Fibroblast of pulmonary artery (primary cell): Measurements from ENCODE around the gene RAD9B.

Experiments
- DNase-seq: peaks from one replicate; pipeline ENCODE4 v3.0.0-alpha.2; 2010; ENCODE audit warnings: low read depth
- H3K4me3 ChIP-seq: replicated peaks from 2 replicates; pipeline ENCODE4 v1.5.1; 2011; ENCODE audit warnings: low read depth, mild to moderate bottlenecking, control low read depth, low read length, moderate library complexity
- TF ChIP-seq, protein P1 (sequence below): IDR thresholded peaks from 2 replicates; pipeline ENCODE4 v1.5.1; 2011; ENCODE audit warnings: mild to moderate bottlenecking, control low read depth, low read length, inconsistent platforms; ENCODE audit errors: missing control alignments

RAD9B gene

DNA sequence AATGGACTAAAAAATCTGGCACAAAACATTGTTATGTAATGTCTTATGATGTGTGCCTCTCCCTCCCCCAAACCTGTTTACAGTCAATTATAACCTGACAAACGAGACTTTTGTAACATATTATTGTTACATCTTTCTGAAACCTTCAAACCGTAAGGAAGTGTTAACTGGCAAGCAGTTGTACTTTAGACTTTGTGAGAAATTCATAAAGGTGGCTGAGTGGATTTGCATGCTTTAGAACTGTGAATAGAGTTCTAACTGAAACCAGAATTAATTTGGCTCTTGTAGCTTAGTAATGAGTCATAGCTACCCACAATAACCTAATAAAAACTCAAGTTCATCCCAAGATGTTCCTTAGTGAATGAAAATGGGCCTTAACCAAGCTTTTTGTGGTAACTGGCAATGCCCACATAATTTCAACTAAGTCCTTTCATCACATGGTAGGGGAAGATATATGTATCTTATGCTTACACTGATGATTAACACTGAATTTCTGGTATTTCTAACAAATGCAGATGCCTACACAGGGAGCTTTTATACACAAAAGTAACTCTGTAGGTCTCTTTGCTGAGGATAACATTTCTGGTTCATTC, 29.7 kb downstream of the RAD9B start:
- TF ChIP-seq, protein P1, sequence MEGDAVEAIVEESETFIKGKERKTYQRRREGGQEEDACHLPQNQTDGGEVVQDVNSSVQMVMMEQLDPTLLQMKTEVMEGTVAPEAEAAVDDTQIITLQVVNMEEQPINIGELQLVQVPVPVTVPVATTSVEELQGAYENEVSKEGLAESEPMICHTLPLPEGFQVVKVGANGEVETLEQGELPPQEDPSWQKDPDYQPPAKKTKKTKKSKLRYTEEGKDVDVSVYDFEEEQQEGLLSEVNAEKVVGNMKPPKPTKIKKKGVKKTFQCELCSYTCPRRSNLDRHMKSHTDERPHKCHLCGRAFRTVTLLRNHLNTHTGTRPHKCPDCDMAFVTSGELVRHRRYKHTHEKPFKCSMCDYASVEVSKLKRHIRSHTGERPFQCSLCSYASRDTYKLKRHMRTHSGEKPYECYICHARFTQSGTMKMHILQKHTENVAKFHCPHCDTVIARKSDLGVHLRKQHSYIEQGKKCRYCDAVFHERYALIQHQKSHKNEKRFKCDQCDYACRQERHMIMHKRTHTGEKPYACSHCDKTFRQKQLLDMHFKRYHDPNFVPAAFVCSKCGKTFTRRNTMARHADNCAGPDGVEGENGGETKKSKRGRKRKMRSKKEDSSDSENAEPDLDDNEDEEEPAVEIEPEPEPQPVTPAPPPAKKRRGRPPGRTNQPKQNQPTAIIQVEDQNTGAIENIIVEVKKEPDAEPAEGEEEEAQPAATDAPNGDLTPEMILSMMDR = no peak
- DNase-seq = peak; percentile 23
- no peak overlapping the region for H3K4me3 ChIP-seq

DNA sequence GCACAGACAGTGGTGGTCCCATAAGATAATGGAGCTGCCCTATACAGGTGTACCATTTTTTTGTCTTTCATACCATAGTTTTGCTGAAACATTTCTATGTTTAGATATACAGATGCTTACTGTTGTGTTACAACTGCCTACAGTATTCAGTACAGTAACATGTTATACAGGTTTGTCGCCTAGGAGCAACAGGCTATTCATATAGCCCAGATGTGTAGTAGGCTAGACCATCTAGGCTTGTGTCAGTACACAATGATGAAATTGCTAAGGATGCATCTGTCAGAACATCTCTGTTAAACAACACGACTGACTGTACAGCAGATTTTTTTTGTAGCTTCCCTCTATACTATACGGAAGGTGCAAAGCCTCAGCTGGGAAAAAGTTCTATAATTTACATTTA, 30.5 kb downstream of the RAD9B start:
- TF ChIP-seq, protein P1 = no peak
- no peak for DNase-seq
- no peak overlapping the region for H3K4me3 ChIP-seq

DNA sequence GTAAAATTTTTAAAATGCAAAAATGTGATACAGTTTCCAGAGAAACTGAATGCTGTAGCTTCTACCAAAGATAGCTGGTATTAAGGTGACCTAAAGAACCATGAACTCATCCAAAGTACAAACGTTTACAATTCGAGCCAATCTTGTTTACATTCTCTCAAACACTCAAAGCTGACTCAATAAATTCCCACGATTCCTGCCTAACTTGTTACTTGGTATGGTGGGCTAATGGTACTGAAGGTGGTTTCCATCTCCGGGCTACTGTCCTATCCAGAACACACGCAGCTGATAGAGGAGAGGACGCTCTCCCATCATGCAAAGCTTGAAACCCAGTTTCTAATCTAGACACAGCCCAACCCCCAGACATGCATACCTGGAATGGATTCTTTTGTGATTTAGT, 31.5 kb downstream of the RAD9B start:
- DNase-seq = no peak
- no peak overlapping the region for H3K4me3 ChIP-seq
- TF ChIP-seq, protein P1 = no peak

DNA sequence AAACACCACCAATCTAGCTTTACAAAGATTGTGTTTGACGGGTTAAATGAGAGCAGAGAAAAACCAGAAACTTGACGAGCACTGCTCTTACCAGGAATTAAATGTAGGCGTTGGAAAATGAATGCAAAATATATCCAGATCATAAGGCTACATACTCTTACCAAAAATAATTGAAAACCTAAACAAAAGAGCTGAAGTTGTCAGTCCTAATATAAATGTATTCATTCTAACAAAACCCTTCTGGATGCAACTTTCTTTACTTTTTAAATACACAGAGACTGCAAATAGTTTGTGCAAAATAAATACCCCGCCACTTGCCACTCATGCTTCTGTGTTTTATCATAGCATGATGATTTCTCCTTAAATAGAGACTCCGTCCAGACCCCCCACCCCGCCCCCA, 32.7 kb downstream of the RAD9B start:
- H3K4me3 ChIP-seq = no peak overlapping the region
- TF ChIP-seq, protein P1 = no peak
- DNase-seq = no peak

DNA sequence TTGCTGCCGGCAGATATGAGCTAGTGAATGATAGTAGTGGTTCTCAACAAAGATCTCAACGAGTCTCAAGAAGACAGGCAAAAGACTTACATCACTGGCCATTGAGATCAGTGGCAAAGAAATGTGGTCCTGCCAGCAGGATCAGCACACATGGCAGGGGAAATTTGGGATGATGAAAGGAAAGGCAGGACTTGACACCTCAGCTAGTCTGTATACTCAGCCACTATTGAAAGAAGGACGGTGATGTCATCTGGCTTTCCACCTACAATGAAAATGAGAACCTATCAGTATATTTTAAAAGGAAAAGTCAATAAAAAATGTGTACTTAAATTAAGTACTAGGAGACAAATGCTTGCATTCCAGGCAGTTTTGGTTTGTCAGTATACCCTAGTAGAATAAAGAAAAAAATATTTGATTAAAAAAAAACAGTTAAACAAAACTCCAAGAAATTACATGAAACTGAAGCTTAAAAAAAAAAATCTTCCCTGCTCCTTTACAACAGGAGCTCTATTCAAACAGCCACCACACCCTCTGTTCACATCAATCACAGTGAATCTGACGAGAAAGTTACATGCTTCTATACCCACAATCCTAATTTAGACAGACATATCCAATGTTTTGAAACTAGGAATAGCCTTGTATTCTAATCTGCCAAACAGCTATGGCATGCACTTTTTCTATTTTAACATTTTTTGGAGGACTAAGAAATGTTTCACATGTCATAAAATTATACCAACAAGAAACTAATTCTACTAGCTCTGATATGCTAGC, 34.9 kb downstream of the RAD9B start:
- DNase-seq = no peak
- H3K4me3 ChIP-seq = no peak overlapping the region
- TF ChIP-seq, protein P1 = no peak

DNA sequence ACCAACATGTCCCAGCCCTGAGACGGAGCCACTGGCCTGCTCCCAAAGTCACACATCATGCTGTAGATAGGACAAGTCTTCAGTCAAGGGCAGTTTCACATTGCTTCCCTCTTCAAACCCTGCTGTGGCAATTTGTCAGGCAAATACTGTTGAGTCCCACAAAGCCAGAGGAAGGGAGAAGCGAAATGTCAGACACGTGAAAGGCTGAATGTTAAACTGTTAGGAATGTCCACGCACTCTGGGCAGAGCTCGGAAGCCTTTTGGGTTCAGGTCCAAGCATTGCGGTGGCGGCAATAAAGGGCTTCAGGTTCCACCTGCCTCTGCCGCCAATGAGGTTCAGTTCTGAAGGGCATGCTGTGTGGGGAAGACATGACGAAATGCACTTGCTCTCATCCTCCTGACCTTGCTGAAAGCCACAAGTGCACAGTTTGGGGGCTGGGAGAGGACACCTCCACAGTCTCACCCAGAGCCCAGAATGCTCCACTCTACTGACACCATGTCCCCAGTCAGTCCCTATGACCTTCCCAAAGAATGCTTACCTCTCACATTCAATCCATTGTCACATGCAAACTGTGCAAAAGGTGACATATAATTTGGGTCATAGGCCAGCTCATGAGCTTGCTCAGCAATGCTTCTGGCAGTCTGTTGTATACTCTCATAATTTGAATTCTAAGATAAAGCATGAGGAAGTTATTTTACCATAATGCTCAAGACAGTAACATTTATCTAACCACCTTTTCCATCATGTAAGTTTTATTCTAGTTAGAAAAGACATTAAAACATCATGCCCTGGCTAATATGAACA, 35.7 kb downstream of the RAD9B start:
- H3K4me3 ChIP-seq = no peak overlapping the region
- TF ChIP-seq, protein P1 = no peak
- no peak for DNase-seq
